B cell (primary cell): ENCODE measurements around the gene ACOX3.

Experiments
- EZH2 ChIP-seq: IDR thresholded peaks from 2 replicates; pipeline ENCODE4 v1.6.1; 2012; ENCODE audit warnings: borderline replicate concordance, low read depth, mild to moderate bottlenecking, moderate library complexity, low read length; ENCODE audit not compliant: insufficient read depth, poor library complexity, severe bottlenecking
- TF ChIP-seq, protein P1 (sequence below): fragments of 200-600 bp; IDR thresholded peaks from one replicate; pipeline ENCODE4 v1.8.0; 2022; ENCODE audit warnings: antibody characterized with exemption, mild to moderate bottlenecking

DNA sequence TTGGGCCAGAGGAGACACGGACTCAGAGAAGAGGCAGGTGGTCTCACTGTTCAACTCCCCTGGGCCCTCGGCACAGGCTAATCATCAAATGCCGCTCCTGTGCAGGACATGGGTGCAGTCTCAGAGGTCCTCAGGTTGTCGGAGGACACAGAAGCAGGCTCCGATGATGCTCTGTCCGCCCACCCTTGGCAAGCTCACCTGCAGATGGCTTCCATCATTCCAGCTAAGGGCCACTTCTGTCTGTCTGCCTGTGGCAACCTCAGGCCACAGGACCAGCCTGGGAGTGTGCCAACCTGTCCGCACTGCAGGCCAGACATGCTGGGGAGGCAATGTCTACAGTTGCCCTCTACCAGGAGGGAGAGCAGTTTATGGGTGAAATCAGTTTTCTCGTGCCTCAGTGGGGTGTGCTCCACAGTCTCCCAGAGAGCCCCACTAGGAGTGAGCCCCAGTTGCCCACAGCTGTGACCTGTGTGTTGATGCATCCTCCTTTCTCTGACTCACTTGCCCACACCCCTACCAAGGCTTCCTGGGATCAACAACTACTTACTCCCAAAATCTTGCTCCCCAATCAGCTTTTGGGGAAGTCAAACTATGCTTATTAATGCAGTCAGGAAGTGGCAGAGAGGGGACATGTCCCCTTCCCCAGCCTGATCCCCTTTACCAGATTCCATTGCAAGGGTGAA is 115.1 kb downstream of the ACOX3 start:
- TF ChIP-seq EZH2, result no peak
- TF ChIP-seq, protein P1, sequence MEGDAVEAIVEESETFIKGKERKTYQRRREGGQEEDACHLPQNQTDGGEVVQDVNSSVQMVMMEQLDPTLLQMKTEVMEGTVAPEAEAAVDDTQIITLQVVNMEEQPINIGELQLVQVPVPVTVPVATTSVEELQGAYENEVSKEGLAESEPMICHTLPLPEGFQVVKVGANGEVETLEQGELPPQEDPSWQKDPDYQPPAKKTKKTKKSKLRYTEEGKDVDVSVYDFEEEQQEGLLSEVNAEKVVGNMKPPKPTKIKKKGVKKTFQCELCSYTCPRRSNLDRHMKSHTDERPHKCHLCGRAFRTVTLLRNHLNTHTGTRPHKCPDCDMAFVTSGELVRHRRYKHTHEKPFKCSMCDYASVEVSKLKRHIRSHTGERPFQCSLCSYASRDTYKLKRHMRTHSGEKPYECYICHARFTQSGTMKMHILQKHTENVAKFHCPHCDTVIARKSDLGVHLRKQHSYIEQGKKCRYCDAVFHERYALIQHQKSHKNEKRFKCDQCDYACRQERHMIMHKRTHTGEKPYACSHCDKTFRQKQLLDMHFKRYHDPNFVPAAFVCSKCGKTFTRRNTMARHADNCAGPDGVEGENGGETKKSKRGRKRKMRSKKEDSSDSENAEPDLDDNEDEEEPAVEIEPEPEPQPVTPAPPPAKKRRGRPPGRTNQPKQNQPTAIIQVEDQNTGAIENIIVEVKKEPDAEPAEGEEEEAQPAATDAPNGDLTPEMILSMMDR, result no peak
